Putamen (tissue), 1 donor: ENCODE measurements around the gene ARHGAP35.
A peak's percentile ranks its signal among the peaks of the same experiment; 100 is the strongest.

Source experiments
- DNase-seq: peaks from one replicate; pipeline ENCODE4 v3.0.0-alpha.2; 2016; ENCODE audit warnings: low spot score

Gene ARHGAP35

GRCh38 chr19:46904114-46905060 lies 43.6 kb downstream of the ARHGAP35 start:
- no peak for DNase-seq

GRCh38 chr19:46906221-46906620 lies 45.4 kb downstream of the ARHGAP35 start:
- DNase-seq = no peak

- peak; percentile 56 for DNase-seq
These were observed 47.1 kb downstream of the ARHGAP35 start for GRCh38 chr19:46907880-46908279.

- DNase-seq = no peak
These were observed 48.6 kb downstream of the ARHGAP35 start for GRCh38 chr19:46909356-46909755.
